GF-D8 (cell line): ENCODE measurements around the gene KLF6.
"Not testable (repeated sequence)": the region's sequence is repeated elsewhere in the genome, so short reads cannot be mapped to it uniquely, and the experiment has no call there.

Source experiments
- DNase-seq: peaks from one replicate; lab custom pipeline; 2025; lab: John Stamatoyannopoulos, UW

KLF6 gene

DNA sequence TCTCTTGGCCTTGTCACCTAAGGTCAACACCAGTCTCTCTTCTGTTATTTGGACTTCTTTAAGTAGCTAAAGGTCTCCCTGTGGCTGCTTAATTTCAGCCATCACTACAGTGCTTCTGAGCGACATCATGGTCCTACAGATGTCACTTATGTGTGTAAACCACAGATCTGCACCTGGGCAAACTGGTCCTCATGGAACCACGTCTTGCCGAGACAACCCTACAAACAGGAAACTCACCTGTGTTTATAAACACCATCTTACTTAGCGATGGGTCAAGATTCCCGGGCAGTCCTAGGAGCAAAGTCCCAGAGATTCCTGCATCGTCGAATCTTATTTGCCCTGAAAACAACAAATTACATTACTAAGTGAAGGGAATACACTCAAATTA is 27.8 kb downstream of the KLF6 start:
- DNase-seq, result no peak

DNA sequence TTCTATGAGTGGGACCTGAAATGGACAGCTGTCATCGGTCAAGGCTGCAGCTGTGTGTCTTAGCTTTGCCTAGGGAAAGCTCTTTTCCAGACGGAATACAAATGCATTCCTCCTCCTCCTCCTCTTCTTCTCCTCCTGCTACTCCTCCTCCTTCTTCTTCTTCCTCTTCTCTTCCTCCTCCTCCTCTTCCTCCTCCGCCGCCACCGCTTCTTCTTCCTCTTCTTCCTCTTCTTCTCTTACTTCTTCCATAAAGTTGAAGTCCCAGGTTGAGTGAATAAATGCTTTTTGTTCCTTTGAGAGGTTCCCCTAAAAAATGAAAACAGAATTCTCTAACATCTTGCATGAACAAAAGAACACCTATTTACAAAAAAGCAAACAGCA is 28.7 kb downstream of the KLF6 start:
- no peak for DNase-seq

- DNase-seq, result no peak
Measured at GRCh38 chr10:3755440-3756359, 29.3 kb downstream of the KLF6 start.

DNA sequence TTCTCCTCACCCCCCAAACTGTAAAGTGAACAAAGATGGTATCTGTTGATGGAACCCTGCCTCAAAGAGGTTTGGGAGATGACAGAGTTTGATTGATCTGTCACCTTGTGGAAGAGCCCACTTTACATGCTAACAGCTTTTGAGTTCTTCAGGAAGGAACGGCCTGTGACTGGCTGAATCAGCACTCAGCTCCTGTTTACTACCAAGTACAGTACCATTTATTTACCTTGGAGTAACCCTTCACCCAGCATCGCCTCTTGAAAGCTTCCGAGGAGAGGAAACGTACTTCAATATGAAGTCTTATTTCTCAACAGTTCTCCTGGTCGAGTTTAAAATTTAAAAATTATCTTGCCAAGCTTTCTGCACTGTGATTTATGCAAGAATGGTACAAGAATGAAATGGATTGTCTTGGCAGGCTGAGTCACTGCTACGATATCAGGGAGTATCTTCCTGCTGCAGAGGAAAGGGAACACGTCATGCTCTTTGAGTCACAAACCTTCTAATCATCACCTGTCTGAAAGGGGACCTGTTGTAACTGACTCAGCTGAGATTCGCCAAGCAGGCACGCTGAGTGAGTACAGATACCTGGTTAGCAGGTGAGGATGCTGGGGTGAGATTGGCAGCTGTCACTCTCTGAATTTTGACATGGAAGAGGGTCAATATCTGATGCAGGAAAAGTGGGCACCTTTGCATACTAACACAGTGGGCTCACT is 30.1 kb downstream of the KLF6 start:
- DNase-seq, result no peak

DNA sequence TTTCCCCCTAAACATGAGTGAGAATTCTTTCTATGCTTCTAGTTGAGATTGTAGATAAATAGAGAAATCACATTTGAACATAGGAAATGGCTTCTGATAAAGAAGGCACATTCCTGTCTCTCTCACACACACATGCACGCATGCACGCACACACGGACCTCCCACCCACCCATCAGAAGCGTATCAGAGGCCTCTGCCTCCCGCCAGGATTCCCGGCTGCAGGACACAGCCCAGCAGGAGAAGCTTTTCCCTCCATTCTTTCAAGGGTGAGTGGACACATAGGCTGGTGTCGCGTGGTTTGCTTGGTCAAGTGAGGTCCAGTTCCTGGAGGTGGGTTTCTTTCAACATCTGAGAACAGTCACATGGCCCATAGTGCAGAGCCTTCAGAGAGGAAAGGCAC is 34.2 kb downstream of the KLF6 start:
- no peak for DNase-seq

- DNase-seq, result no peak
Measured at GRCh38 chr10:3750006-3750816, 34.8 kb downstream of the KLF6 start.

DNA sequence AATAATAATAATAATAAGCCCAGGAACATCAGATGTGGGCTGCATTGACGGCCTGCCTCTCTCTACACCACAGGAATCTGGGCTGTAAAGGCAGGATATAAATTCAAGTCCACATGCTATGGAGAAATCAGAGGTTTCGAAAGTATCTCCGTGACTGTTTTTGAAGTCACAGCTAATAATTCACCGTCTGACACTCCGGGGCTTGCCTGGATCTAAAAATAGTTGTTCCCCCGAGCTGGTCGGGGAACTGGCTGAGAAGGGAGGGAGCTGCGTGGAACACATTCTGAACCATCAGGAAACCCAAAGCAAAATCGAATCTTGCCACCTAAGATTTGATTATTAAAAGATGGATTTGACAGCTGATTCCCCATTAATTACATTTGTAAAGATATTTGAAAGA is 35.4 kb downstream of the KLF6 start:
- no peak for DNase-seq

DNA sequence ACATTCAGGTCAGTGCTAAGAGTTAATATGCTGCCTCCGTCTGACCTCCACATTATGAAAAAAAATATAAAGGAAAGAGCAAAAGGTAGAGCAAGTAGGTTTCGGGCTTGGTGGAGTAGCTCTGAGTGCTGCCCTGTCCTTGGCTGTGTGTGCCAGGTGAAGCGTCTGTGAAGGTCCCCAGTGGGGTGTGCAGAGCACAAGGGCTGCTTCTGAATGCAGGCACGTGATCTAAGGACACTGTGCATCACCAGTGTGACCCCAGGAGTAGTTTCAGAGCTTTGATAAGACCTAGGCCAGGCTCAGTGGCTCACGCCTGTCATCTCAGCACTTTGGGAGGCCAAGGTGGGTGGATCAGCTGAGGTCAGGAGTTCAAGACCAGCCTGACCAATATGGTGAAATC is 36.0 kb downstream of the KLF6 start:
- DNase-seq, result no peak

GRCh38 chr10:3748484-3748883 is 36.5 kb downstream of the KLF6 start:
- DNase-seq, result no peak

- no peak for DNase-seq
Measured at GRCh38 chr10:3747984-3748383, 37.0 kb downstream of the KLF6 start.

DNA sequence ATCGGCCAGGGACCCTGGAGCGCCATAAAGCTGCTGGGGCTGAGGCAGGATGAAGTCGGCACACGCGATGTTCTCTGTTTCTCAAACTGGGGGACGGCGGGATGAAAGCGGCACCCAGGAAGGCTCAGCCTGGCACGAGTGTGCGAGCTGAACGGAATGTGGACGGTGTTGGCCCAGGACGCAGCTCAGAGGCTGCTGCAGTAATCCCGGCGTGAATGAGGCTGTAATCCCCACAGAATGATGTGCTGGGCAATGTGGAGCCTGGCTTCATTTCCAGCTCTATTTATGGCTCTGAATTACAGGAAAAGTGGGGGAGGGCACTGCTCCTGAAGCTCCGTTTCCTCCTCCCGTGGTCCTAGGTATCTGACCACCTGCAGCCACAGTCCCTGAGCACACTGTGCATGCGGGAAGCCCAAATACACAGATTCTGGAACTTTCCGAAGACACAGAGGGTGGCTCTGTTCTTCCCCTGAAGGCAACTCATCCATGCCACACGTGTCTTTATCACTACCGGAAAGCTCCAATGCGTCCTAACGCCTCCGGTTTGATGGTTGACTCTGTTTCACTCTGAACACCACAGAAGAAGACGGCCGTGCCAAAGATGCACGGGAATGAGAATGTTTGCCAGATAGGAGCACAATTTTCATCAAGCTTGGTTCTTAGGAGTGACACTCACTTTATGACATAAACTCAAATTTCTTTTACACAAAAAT is 37.6 kb downstream of the KLF6 start:
- DNase-seq, result no peak

DNA sequence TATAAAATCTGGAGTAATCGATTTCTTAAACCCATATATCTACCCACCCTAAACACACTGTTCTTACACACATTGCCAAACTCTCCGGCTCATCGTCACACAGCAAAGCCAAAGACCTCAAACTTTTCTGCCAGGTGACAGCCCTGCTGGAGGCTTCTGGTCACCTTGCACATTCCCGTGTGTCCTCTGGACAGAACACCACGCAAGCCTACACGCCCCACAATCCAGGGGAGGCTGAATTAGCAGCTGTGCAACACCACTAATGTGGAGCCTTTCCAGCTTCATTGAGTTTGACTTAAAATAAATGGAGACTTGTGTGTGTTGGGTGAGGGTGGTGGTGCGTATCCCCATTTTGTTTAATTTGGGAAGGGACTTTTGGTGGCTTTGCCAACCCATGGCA is 38.4 kb downstream of the KLF6 start:
- no peak for DNase-seq

DNA sequence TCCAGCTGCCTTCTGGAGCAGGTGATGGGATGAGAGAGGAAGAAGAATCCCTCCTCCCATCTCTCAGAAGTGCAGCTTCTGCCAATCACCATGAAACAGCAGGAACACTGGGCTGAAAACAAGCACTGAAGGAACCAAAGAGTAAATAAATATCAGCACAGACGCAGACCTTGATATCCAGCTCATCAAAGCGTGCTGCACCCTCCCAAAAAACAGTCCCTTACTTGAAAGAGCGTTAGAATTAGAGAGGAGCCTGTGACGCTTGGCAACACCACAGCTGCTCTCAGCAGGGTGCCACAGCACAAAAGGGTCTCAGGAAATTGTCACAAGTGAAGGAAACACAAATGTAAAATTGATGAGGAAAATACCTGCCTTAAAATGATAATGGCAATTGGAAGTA is 39.5 kb downstream of the KLF6 start:
- no peak for DNase-seq

GRCh38 chr10:3741688-3742461 is 43.1 kb downstream of the KLF6 start:
- DNase-seq, result no peak

DNA sequence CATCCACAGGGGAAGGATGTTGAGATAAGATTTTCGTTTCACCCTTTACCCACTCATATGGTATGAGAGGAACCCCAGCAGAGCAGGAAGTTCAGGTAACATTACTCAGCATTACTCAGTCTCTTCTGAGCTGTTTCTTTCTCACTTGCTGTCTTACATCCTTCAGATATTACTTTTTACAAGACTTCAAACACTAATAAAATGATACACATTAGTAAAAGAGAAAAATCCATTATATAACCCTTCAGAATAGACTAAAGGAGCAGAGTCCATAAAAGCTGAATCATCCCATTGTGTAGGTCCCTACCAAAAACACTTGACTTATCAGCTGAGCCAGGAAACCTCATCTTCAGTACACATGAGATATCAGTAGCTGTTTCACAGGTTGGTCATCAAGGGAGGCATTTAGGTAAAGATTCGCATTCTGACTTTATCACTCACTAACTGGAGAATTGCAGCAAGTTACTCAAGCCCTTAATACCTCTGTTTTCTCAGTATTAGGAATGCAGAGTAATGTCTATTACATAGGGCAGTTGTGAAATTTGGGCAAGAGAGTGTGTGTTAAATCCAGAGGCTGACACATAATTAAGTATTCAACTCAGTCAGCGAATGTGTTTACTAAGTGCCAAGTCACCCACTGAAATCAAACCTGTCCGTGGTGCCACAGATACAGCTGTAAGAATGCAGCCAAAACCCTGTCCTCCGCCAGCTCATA is 44.7 kb downstream of the KLF6 start:
- no peak for DNase-seq

DNA sequence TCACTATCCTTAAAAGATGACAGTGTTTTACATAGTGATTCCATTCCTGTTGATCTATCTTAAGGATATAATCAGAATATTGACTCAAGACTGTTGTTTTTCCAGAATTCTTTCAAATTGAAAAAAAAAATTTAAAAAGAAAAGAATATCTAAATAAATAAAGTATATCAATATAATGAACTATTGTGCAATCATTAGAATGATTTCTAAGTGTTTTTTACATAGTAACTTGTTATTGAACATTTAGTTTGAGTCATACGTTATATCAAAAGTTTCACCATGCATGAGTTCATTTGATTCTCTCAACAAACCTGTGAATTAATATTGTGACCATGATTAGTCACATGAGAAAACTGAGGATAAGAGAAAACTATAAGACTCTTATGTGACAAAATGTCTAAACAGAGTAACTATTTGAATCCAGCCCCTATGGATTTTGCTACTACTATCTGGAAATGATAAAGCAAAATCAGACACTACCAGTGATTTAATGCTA is 46.1 kb downstream of the KLF6 start:
- no peak for DNase-seq

DNA sequence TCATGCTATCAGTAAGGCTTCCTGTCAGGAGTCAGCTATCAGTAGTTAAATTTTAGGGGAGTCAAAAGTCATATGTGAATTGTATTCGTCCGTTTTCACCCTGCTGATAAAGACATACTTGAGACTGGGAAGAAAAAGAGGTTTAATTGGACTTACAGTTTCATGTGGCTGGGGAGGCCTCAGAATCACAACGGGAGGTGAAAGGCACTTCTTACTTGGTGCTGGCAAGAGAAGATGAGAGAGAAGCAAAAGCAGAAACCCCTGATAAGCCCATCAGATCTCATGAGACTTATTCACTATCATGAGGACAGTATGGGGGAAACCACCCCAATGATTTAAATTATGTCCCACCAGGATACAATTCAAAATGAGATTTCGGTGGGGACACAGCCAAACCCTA is 47.1 kb downstream of the KLF6 start:
- no peak for DNase-seq

DNA sequence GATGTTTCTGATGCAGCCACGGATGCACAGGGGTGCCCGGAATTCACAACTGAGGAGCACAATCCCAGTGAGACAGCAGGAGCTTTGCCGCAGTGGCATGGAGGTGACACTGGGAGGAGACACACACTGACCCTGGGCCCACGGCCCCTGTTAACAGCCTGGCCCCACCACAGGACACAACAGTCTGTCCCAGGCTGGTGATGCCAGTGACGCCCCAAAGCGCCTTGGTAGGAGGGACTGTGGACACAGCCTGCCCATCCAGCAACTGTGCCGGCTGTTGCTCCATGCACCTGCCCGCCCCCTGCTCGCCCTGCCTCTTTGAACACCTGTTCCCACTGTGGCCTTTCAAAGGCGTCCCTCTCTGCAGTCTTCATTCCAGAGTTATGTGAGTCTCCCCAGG is 49.8 kb downstream of the KLF6 start:
- DNase-seq, result no peak

DNA sequence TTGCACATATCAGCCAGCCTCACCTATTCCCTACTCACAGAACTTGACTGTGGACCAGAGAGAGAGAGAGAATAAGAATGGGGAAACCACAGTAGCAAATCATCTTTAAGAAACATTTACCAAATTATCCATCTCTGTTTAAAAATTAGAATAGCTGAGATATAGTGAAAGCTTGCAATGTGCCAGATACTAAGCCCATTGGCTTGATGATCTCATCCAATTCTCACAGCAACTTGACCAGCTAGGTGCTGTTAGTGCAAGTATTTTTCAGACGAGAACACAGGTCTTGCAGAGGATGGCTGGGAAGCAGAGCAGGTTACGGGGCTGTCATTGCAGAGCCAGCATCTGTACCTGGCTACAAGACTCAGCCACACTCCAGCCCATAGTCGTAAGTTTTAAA is 50.9 kb downstream of the KLF6 start:
- no peak for DNase-seq

GRCh38 chr10:3732183-3732582 is 52.8 kb downstream of the KLF6 start:
- DNase-seq, result not testable (repeated sequence)
